ENCODE data around the gene GNPDA1. TPM values are rescaled to one million over a fixed set of nuclear protein-coding genes. Genes with fewer than 3 reads are reported as not detected.

GNPDA1 gene
- total and polyA plus RNA-seq, 9 of the 15 experiments (the other 6 are each of a cell fraction or from before 2014, with no cell fraction given), result 14.1 to 145 (median 52.2) TPM

DNA sequence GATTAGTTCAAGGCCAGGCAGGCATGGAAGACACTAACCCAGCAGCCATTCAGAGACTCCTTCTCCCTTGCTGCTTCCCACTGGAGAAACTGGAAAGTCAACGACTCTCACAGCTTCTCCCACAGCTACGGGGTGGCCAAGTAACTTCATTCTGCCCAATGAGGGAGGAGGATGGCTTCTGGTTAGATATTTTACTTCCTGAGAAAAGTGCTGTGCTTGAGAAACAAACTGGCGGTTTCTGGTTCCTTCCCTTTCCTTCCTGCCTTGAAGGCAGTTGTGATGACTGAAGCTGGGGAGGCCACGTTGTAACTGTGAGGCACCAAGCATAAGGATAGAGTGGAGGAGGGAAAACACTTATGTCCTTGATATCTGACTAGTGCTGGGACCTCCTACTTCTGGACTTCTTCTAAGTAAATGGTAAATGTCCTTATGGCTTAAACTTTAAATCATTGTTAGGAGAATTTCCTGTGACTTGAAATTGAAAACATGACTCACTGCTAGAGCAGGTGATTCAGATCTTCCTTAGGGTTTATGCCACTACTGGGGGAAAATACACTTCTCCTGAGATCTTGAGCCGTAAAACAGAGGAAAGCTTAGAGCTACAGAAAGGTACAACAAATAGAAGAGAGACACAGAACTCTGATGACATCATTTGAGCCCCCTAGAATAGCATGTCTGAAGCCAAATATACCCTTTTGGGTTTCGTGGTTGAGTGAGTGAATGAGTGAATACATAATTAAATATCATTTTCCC is 3.1 kb upstream of the GNPDA1 start (continued):
- no peak for TF ChIP-seq CCNT2 (IDR thresholded peaks at IDR 0.05; ENCODE audit: borderline replicate concordance, extremely low read depth, insufficient read length, low read depth, low read length)
- TF ChIP-seq HLTF (IDR thresholded peaks at IDR 0.05), result no peak
- TF ChIP-seq, protein P1, sequence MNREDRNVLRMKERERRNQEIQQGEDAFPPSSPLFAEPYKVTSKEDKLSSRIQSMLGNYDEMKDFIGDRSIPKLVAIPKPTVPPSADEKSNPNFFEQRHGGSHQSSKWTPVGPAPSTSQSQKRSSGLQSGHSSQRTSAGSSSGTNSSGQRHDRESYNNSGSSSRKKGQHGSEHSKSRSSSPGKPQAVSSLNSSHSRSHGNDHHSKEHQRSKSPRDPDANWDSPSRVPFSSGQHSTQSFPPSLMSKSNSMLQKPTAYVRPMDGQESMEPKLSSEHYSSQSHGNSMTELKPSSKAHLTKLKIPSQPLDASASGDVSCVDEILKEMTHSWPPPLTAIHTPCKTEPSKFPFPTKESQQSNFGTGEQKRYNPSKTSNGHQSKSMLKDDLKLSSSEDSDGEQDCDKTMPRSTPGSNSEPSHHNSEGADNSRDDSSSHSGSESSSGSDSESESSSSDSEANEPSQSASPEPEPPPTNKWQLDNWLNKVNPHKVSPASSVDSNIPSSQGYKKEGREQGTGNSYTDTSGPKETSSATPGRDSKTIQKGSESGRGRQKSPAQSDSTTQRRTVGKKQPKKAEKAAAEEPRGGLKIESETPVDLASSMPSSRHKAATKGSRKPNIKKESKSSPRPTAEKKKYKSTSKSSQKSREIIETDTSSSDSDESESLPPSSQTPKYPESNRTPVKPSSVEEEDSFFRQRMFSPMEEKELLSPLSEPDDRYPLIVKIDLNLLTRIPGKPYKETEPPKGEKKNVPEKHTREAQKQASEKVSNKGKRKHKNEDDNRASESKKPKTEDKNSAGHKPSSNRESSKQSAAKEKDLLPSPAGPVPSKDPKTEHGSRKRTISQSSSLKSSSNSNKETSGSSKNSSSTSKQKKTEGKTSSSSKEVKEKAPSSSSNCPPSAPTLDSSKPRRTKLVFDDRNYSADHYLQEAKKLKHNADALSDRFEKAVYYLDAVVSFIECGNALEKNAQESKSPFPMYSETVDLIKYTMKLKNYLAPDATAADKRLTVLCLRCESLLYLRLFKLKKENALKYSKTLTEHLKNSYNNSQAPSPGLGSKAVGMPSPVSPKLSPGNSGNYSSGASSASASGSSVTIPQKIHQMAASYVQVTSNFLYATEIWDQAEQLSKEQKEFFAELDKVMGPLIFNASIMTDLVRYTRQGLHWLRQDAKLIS (CRISPR knock-in tag; IDR thresholded peaks at IDR 0.05), result no peak
- TF ChIP-seq, protein P2, sequence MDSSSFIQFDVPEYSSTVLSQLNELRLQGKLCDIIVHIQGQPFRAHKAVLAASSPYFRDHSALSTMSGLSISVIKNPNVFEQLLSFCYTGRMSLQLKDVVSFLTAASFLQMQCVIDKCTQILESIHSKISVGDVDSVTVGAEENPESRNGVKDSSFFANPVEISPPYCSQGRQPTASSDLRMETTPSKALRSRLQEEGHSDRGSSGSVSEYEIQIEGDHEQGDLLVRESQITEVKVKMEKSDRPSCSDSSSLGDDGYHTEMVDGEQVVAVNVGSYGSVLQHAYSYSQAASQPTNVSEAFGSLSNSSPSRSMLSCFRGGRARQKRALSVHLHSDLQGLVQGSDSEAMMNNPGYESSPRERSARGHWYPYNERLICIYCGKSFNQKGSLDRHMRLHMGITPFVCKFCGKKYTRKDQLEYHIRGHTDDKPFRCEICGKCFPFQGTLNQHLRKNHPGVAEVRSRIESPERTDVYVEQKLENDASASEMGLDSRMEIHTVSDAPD (CRISPR knock-in tag; IDR thresholded peaks at IDR 0.05), result no peak
- no peak for TF ChIP-seq ESRRA (IDR thresholded peaks at IDR 0.05; ENCODE audit: borderline replicate concordance, low read depth)
- no peak for TF ChIP-seq NFE2L1 (tag; IDR thresholded peaks at IDR 0.05; ENCODE audit: borderline replicate concordance, low read depth)
- no peak for TF ChIP-seq PCBP2 (IDR thresholded peaks at IDR 0.05; ENCODE audit: low read depth, low read length, poor library complexity, severe bottlenecking)
- no peak for TF ChIP-seq ZNF77 (CRISPR knock-in tag; IDR thresholded peaks at IDR 0.05)
- TF ChIP-seq JUND (IDR thresholded peaks at IDR 0.05; ENCODE audit: borderline replicate concordance, low read depth, low read length), result peak; percentile 52; the same call in 1 of the 2 replicates
- 0 out of 3 replicates have a peak, but pooled peaks have one; percentile 42 for TF ChIP-seq JUND (tag; IDR thresholded peaks at IDR 0.05; ENCODE audit: borderline replicate concordance, low read depth, low read length)
- peak; percentile 12; the same call in 1 of the 2 replicates for TF ChIP-seq L3MBTL2 (IDR thresholded peaks at IDR 0.05)
- peak; percentile 40; the same call in 1 of the 2 replicates for TF ChIP-seq SMARCA4 (IDR thresholded peaks at IDR 0.05)
- TF ChIP-seq DACH1 (IDR thresholded peaks at IDR 0.05; ENCODE audit: partially characterized antibody), result no peak
- TF ChIP-seq, protein P3, sequence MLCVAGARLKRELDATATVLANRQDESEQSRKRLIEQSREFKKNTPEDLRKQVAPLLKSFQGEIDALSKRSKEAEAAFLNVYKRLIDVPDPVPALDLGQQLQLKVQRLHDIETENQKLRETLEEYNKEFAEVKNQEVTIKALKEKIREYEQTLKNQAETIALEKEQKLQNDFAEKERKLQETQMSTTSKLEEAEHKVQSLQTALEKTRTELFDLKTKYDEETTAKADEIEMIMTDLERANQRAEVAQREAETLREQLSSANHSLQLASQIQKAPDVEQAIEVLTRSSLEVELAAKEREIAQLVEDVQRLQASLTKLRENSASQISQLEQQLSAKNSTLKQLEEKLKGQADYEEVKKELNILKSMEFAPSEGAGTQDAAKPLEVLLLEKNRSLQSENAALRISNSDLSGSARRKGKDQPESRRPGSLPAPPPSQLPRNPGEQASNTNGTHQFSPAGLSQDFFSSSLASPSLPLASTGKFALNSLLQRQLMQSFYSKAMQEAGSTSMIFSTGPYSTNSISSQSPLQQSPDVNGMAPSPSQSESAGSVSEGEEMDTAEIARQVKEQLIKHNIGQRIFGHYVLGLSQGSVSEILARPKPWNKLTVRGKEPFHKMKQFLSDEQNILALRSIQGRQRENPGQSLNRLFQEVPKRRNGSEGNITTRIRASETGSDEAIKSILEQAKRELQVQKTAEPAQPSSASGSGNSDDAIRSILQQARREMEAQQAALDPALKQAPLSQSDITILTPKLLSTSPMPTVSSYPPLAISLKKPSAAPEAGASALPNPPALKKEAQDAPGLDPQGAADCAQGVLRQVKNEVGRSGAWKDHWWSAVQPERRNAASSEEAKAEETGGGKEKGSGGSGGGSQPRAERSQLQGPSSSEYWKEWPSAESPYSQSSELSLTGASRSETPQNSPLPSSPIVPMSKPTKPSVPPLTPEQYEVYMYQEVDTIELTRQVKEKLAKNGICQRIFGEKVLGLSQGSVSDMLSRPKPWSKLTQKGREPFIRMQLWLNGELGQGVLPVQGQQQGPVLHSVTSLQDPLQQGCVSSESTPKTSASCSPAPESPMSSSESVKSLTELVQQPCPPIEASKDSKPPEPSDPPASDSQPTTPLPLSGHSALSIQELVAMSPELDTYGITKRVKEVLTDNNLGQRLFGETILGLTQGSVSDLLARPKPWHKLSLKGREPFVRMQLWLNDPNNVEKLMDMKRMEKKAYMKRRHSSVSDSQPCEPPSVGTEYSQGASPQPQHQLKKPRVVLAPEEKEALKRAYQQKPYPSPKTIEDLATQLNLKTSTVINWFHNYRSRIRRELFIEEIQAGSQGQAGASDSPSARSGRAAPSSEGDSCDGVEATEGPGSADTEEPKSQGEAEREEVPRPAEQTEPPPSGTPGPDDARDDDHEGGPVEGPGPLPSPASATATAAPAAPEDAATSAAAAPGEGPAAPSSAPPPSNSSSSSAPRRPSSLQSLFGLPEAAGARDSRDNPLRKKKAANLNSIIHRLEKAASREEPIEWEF (CRISPR knock-in tag; IDR thresholded peaks at IDR 0.05), result no peak
- TF ChIP-seq FOXK2 (conservative IDR thresholded peaks at IDR 0.05 in 1 of 2, IDR thresholded peaks at IDR 0.05 in 1 of 2; ENCODE audit: low read depth in 2 of 2), result peak in 1 of 2 experiments; percentile 26; a peak in 1 of 4 replicates
- no peak for TF ChIP-seq CBX3 (IDR thresholded peaks at IDR 0.05; ENCODE audit: borderline replicate concordance in 1 of 2, low read length in 2 of 2)
